Memory B cell (primary cell): ENCODE data around the gene DPT.

Experiments used
- ATAC-seq: fragments of 150-1000 bp; cut with Tn5 transposase; 2 replicates; pipeline ENCODE4 v1.10.0; 2021; ENCODE audit warnings: low read depth, mild to moderate bottlenecking, moderate library complexity
- DNase-seq, 2 donors: peaks; one replicate each; pipeline ENCODE4 v3.0.0; 2022; ENCODE audit warnings: low spot score in 2 of 2
- H3K27ac Mint-ChIP-seq: one replicate; pipeline ENCODE4 v1.8.0; 2022; ENCODE audit warnings: mild to moderate bottlenecking, moderate library complexity, mixed read lengths
- H3K27me3 Mint-ChIP-seq: one replicate; pipeline ENCODE4 v1.8.0; 2022; ENCODE audit warnings: mixed read lengths
- H3K36me3 Mint-ChIP-seq: one replicate; pipeline ENCODE4 v1.8.0; 2022; ENCODE audit warnings: mild to moderate bottlenecking, mixed read lengths
- H3K4me1 Mint-ChIP-seq: one replicate; pipeline ENCODE4 v1.8.0; 2022; ENCODE audit warnings: mixed read lengths
- H3K4me3 Mint-ChIP-seq: one replicate; pipeline ENCODE4 v1.8.0; 2022; ENCODE audit warnings: mild to moderate bottlenecking, moderate library complexity, mixed read lengths
- H3K9me3 Mint-ChIP-seq: one replicate; pipeline ENCODE4 v1.8.0; 2022; ENCODE audit warnings: mixed read lengths

Gene DPT

DNA sequence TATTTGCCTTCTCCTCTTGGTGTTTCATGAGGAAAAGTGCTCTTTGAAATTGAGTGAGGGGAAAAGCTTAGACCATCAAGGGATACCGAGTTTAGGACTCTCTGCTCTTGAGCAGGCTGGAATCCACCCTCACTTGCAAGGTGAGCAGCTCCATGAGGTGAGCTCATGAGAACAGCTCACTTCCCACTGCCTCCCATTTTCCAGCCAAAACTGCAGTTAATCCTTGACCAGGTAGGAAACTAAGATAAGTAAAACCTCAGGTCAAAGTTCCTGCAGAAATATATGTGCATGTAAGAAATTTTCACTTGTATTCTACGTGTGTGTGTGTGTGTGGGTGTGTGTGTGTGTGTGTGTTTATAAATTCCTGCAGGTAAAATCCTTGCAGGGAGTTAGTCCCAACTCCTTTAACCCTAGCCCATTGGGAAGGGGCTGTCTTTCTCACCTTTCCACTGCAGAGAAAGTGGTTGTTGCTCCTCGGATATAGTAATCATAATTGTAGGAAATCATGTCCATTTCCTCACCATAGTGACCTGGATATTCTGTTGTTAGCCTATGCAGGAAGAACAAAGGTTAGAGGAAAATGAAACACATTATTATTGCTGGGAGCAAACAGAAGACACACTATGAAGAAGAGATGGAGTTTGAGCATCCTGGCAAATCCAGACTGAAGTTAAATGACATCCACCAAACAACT, 28.3 kb downstream of the DPT start:
- Mint-ChIP-seq H3K36me3 (no peaks in the 10 kb centered on the region), H3K27ac (no peak overlapping the region), H3K4me1 (no peaks in the 10 kb centered on the region), H3K9me3 (no peaks in the 10 kb centered on the region), H3K27me3 (peaks cover 3% of the 10 kb centered on the region), H3K4me3 (no peak overlapping the region)
- ATAC-seq (no peak), DNase-seq (no peak)

DNA sequence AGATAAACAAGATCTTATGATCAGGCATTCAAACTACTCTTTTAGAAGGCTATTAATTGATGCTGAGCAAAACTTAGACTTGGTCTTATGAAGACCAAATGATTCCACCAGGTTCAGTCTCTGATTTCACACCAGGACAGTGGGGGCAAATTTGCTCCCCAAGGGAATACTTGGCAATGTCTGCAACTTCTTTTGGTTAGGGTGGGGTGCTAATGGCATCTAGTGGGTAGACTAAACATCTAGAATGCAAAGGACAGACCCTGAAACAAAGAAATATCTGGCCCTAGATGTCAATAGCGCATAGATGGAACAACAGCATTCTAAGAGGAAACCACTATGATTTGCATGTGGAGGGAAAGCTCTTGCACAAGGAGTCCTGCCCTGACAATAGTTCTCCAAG, 30.6 kb downstream of the DPT start:
- no peak for DNase-seq
- ATAC-seq, result no peak
- Mint-ChIP-seq H3K27me3 (peaks cover 4% of the 10 kb centered on the region), H3K27ac (no peak overlapping the region), H3K4me3 (no peak overlapping the region), H3K36me3 (no peaks in the 10 kb centered on the region), H3K9me3 (no peaks in the 10 kb centered on the region), H3K4me1 (no peaks in the 10 kb centered on the region)

DNA sequence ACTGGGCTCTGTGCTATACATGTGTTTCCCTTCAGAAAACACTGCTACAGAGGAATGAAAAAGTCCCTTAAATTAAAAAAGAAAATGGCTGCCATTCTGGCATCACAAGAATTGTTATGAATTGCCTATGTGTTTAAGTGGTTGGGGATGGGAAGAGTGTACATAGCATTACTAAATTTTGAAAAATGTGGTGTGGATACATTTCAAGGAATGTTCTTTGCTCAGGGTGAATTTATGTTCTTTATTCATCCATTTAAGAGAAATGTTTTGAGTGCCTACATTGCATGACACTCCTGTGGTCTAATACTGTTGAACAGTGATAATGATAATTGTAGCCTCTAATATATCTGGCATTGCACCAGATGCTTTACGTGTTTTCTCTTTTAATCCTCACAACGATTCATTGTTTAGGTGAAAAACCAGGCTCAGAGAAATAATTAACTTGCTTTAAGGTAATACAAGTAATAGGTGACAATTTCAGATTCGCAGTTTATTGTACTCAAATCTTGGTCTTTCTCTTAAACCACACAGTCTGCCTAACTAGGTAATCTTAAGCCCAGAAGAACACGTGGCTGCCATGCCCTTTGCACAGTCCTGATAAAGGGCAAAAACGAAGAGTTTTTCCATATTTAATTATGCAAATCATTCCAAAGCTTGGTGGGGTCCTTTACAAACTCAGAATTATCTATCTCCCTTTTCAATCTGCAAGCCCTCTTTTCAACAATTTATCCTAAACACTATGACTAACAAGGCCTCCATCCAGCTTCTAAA, 31.5 kb downstream of the DPT start:
- Mint-ChIP-seq H3K4me1 (no peaks in the 10 kb centered on the region), H3K4me3 (no peak overlapping the region), H3K27ac (no peak overlapping the region), H3K36me3 (no peaks in the 10 kb centered on the region), H3K27me3 (peaks cover 3% of the 10 kb centered on the region), H3K9me3 (no peaks in the 10 kb centered on the region)
- ATAC-seq, result no peak
- DNase-seq, result no peak

DNA sequence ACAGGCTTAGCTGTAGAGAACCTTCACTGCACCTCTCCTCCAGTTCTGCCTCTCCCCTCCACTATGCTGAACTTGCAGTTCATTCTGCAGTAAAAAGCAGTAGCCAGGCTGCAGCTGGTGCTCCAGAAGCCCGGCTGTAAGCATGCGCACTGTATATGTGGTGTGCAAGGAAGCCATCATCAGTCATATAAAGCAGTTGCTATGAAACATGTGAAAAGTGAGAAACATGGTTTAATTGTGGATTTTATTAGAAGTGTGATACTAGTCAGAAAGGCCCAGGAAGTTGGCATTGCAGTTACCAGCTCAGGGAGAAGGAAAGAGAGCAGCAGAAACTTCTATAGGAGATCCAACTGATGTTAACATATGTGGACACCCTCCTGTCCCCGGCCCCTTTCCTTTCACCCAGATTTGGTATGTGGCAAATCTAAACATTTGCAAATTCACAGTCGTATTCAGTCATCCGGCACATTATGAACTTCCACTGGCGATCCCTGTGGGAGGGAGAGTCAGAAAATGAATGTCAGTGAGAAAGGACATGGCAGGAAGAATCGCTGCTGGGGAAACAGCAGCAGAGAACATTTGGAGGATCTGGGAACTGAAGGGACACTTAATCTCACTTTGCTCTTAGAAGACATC, 32.8 kb downstream of the DPT start:
- ATAC-seq (no peak), DNase-seq (no peak)
- Mint-ChIP-seq H3K27me3 (peaks cover 3% of the 10 kb centered on the region), H3K9me3 (no peaks in the 10 kb centered on the region), H3K27ac (no peak overlapping the region), H3K4me1 (no peaks in the 10 kb centered on the region), H3K4me3 (no peak overlapping the region), H3K36me3 (no peaks in the 10 kb centered on the region)

DNA sequence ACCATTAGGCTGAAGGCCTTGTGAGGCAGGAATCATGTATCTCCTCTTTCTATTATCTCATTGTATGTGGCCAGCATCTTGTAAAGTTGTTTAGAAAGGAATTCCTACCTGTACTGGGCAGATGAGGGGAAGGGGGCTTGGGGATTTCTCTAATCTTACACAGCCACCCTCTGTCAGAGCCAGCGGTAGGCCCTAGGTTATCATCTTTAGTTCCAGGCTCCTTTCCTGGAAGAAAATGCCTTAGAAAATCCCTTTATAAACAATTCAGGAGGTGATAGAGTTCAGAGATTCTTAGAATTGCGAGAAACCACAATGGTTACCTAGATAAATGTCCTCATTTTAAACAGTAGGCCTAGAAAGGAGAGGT, 35.2 kb downstream of the DPT start:
- Mint-ChIP-seq H3K36me3 (no peaks in the 10 kb centered on the region), H3K27ac (no peak overlapping the region), H3K4me3 (no peak overlapping the region), H3K27me3 (peaks cover 5% of the 10 kb centered on the region), H3K4me1 (no peaks in the 10 kb centered on the region), H3K9me3 (no peaks in the 10 kb centered on the region)
- ATAC-seq (no peak), DNase-seq (no peak)

DNA sequence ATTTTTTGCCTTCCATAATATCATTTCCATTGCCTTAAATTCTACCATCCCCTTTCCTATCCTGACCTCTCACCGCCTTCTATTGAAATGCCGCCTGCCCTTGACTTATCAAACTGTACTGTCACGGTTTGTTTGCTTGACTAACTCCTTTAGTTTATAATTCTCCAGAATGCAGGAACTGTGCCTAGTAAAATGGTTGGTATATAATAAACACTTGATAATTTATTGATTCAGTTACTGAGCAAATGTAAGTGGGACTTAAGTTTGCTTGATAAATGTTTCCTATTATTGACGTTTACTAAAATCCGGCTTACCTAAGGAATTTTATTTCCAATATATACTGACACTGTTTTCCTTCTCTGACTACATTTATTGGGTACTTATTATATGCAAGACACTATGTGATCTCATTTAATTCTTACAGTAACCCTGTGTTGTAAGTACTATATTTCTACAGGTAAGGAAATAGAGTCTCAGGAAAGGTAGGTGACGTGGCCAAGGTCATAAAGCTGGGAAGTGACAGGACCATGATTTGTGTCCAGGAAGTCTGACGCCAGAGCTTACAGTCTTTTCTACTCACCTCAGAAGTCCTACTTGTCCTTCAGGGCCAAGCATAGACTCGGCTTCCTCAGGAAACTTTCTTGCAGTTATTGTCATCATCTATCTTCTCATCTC, 35.7 kb downstream of the DPT start:
- no peak overlapping the region for H3K27ac Mint-ChIP-seq
- no peaks in the 10 kb centered on the region for H3K9me3 Mint-ChIP-seq
- DNase-seq (no peak), ATAC-seq (no peak)
- no peaks in the 10 kb centered on the region for H3K36me3 Mint-ChIP-seq
- H3K27me3 Mint-ChIP-seq, result peaks cover 5% of the 10 kb centered on the region
- no peak overlapping the region for H3K4me3 Mint-ChIP-seq
- H3K4me1 Mint-ChIP-seq, result no peaks in the 10 kb centered on the region

DNA sequence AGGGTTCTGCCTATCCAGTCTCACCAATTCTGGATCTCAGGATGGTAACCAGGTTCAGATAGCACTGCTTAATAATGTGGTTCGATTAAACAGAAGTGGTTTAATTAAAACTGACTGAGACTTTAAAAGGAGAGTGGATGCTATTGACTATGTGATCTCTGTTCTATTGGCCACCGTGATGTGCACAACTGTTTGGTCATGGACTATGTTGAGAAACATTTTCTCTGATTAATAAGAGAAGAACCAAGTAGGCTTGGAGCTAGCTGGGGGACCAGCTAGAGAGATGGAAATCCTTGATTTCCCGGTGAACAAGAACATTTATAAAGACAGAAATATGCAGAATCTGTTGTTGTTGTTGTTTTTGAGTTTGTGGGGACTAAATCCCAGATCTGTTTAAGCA, 36.5 kb downstream of the DPT start:
- Mint-ChIP-seq H3K36me3 (no peaks in the 10 kb centered on the region), H3K4me1 (no peaks in the 10 kb centered on the region), H3K4me3 (no peak overlapping the region), H3K27me3 (peaks cover 5% of the 10 kb centered on the region), H3K9me3 (no peaks in the 10 kb centered on the region), H3K27ac (no peak overlapping the region)
- ATAC-seq (no peak), DNase-seq (no peak)

DNA sequence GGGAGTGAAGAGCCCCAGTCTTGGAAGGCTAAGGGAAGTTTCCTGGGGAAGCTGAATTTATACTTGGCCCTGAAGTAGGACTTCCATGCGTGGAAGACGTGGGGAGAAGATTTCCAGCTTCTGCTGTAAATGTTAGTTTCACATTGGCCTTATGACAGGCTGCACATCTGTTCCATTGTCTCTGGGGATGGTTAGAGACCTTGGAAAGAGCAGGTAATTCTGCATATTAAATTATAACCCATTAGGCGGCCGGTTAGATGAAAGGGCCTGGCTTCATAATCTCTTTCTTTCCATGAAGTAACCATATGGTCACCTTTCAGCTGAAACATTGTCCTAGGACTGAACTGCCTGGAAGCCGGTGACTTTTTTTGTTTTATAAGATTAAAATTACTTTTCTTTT, 37.5 kb downstream of the DPT start:
- Mint-ChIP-seq H3K27me3 (peaks cover 7% of the 10 kb centered on the region), H3K9me3 (no peaks in the 10 kb centered on the region), H3K27ac (no peak overlapping the region)

DNA sequence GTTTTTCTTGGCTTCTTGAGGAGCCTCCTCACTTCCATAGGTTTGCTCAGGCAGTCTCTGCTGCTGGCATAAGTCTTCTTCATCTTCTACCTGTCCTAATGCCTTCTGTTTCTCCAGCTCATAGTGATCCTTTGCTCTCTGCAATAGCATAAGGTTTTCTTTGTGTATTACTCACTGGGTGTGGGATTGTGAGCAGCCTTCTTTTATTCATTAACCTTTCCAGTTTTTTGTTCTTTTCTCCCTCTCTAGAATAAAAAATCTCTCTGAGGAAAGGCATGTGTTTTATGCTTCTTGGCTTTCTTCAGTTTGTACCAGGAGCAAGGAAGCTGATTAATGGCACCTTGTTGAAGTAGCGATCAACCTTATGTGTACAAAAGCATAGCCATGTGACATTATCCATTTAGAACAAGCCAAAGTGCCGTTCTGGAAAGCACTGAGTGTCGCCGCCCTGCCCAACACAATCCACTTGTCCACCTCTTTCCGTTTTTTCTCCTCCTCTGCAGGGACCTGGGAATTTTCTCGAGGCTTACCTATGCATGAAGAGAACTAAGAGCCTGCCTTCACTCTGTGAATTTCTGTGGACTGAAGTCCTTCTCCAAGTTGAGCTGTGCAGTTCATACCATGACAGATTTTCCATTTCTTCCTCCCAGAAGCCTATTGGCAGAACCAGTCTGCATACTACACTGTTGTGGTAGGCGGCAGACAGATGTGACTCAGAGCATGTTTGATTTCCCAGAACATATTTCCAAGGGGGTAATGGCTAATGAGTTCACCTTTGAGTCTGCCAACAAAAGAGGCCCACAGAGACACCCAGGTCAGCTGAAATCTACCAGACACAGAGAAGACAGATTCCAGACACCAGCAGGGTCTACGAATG, 39.0 kb downstream of the DPT start:
- DNase-seq, result no peak
- Mint-ChIP-seq H3K36me3 (no peaks in the 10 kb centered on the region), H3K27ac (no peak overlapping the region), H3K27me3 (peaks cover 8% of the 10 kb centered on the region), H3K4me3 (no peak overlapping the region), H3K9me3 (no peaks in the 10 kb centered on the region), H3K4me1 (no peaks in the 10 kb centered on the region)
- no peak for ATAC-seq

More for the DNA sequence above, 37.5 kb downstream of the DPT start:
- no peak overlapping the region for H3K4me3 Mint-ChIP-seq
- no peaks in the 10 kb centered on the region for H3K36me3 Mint-ChIP-seq
- H3K4me1 Mint-ChIP-seq, result no peaks in the 10 kb centered on the region
- DNase-seq, result no peak
- ATAC-seq, result no peak

DNA sequence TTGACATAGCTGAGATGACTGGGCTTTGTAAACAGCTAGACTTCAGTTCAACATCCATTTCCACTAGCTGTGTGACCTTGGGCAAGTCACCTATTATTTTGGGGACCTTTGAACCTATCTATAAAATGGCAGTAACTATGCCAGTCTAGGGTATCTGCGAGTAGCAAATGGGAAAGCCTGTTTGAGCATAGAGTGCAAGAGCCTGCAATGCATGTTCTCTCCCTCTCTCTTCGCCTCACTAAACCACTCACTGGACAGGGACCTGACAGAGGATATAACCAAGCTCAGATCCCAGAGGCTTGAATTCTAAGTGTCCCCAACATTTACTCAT, 39.7 kb downstream of the DPT start:
- H3K9me3 Mint-ChIP-seq, result no peaks in the 10 kb centered on the region
- no peak for ATAC-seq
- no peak overlapping the region for H3K4me3 Mint-ChIP-seq
- H3K27me3 Mint-ChIP-seq, result peaks cover 10% of the 10 kb centered on the region
- H3K4me1 Mint-ChIP-seq, result no peaks in the 10 kb centered on the region
- DNase-seq, result no peak
- no peaks in the 10 kb centered on the region for H3K36me3 Mint-ChIP-seq
- no peak overlapping the region for H3K27ac Mint-ChIP-seq

DNA sequence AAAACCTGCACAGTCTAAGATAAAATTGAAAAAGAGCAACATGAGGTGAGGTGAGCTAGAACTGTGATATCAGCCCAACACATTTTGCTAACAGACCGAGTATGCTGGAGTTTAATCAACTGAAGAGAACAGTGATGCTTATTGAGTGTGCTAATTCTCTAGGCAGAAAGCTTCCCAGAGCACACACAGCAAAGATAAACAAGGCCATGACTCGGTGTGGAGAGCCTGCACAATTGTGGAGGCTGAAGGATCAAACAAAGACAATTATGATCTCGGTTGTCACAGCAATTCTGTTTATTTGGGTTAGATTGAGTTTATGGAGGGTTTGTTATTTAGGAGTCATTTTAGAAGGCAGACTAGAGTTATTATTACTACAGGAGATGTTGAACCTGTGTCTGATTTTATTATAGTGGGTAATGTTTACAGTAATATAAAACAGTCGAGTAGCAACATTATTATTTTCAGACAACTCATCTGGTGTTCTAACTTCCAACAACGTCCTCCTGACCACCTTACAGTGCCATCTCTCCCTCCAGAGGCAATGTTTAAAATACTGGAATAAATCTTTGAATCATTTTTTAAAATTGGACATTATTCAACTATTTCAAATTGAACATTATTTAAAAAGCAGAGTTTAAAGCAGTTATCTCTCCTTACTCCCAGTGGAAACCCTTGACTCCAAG, 40.2 kb downstream of the DPT start:
- no peak for DNase-seq
- Mint-ChIP-seq H3K36me3 (no peaks in the 10 kb centered on the region), H3K27me3 (peaks cover 11% of the 10 kb centered on the region), H3K9me3 (no peaks in the 10 kb centered on the region), H3K4me3 (no peak overlapping the region), H3K27ac (no peak overlapping the region), H3K4me1 (no peaks in the 10 kb centered on the region)
- no peak for ATAC-seq

DNA sequence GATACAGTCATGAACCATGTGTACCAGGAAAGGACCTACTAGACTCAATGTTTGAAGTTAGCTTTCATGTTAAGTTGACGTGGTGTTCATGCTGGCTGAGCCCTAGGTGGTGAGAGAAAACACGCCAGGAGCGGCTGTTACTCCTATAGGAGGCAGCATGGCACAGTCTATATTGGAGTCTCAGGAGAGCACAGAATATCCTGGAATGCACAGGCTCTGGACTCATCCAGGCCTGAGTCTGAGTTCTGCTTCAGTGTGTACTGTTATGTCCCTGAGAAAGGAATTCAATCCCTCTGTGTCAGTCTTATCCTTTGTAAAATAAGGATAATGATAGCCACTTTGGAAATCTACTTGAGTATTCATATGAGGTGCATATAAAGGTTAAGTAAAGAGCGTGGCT, 41.2 kb downstream of the DPT start:
- Mint-ChIP-seq H3K27me3 (peaks cover 12% of the 10 kb centered on the region), H3K4me3 (no peak overlapping the region), H3K9me3 (peaks cover 2% of the 10 kb centered on the region), H3K4me1 (no peaks in the 10 kb centered on the region), H3K36me3 (no peaks in the 10 kb centered on the region), H3K27ac (no peak overlapping the region)
- ATAC-seq (no peak), DNase-seq (no peak)

DNA sequence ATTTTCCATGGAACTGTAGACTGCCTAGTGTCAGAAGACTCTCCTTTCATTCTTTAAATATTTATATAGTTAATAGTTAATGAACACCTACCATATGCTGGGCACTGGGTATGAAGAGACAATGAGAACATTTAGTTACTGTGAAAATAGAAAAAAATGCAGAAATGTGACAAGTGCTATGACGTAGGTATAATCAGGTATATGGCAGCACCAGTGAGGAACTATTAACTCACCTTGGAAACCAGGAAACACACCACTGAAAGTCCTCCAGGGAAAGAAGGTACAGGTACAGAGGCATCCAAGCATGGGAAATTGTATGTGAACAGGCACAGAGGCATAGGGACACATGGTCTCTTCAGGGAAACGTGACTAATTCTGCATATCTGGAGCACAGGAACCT, 42.3 kb downstream of the DPT start:
- H3K9me3 Mint-ChIP-seq, result peaks cover 7% of the 10 kb centered on the region
- peaks cover 16% of the 10 kb centered on the region for H3K27me3 Mint-ChIP-seq
- H3K4me1 Mint-ChIP-seq, result no peaks in the 10 kb centered on the region
- H3K36me3 Mint-ChIP-seq, result no peaks in the 10 kb centered on the region
- no peak overlapping the region for H3K27ac Mint-ChIP-seq
- no peak for ATAC-seq
- no peak for DNase-seq
- no peak overlapping the region for H3K4me3 Mint-ChIP-seq
